Right renal pelvis (tissue), 4 donors: ENCODE results near the gene PCDHGA4. TPM values are rescaled to one million over a fixed set of nuclear protein-coding genes. Genes with fewer than 3 reads are reported as not detected.
"Not testable (repeated sequence)": the region's sequence is repeated elsewhere in the genome, so short reads cannot be mapped to it uniquely, and the experiment has no call there.

ENCODE experiments used
- DNase-seq, 4 donors: peaks; one replicate each; pipeline ENCODE4 v3.0.0-alpha.2; 2013; ENCODE audit warnings: low read depth in 4 of 4, low spot score in 3 of 4, missing footprints in 1 of 4
- polyA plus RNA-seq, 4 donors: library from polyadenylated mRNA; unstranded; fragments of 120-200 nt; gene quantifications; one replicate each; pipeline ENCODE4 v1.2.1, GENCODE V29; 2013; ENCODE audit not compliant: insufficient read length in 4 of 4

PCDHGA4 gene
- polyA plus RNA-seq, 4 donors, result 2.3 to 3.1 (median 2.5) TPM

- DNase-seq, result no peak
Observed at GRCh38 chr5:141382469-141383294, 27.9 kb downstream of the PCDHGA4 start, which contains the start of gene PCDHGA7. Gene PCDHGA7, plus strand, starts transcription at chr5:141382742. Its CDS starts 158 bp downstream, at chr5:141382900.

GRCh38 chr5:141383345-141383744 lies 28.5 kb downstream of the PCDHGA4 start:
- no peak for DNase-seq

GRCh38 chr5:141384471-141385267 lies 29.8 kb downstream of the PCDHGA4 start:
- no peak for DNase-seq

GRCh38 chr5:141387557-141388311 lies 32.9 kb downstream of the PCDHGA4 start, which contains the start of gene PCDHGB4:
Gene PCDHGB4, plus strand, starts transcription at chr5:141387698. Its CDS starts 187 bp downstream, at chr5:141387885.
- not testable (repeated sequence) for DNase-seq

GRCh38 chr5:141388661-141389060 lies 33.8 kb downstream of the PCDHGA4 start:
- DNase-seq, result no peak

- no peak for DNase-seq
Observed at GRCh38 chr5:141389153-141390042, 34.6 kb downstream of the PCDHGA4 start.

- no peak for DNase-seq
Observed at GRCh38 chr5:141392429-141393198, 37.8 kb downstream of the PCDHGA4 start, which contains the start of gene PCDHGA8. Gene PCDHGA8, plus strand, starts transcription at chr5:141392633. Its CDS starts 181 bp downstream, at chr5:141392814.

GRCh38 chr5:141393267-141393666 lies 38.4 kb downstream of the PCDHGA4 start:
- DNase-seq, result no peak

- not testable (repeated sequence) for DNase-seq
Observed at GRCh38 chr5:141394401-141395187, 39.8 kb downstream of the PCDHGA4 start.

- not testable (repeated sequence) for DNase-seq
Observed at GRCh38 chr5:141397756-141398551, 43.1 kb downstream of the PCDHGA4 start, which contains the start of gene PCDHGB5. Gene PCDHGB5, plus strand, starts transcription at chr5:141397947. Its CDS starts 181 bp downstream, at chr5:141398128.

GRCh38 chr5:141398608-141399007 lies 43.8 kb downstream of the PCDHGA4 start:
- DNase-seq, result no peak

- no peak for DNase-seq
Observed at GRCh38 chr5:141399555-141400258, 44.9 kb downstream of the PCDHGA4 start.

- DNase-seq, result no peak
Observed at GRCh38 chr5:141402553-141403243, 47.9 kb downstream of the PCDHGA4 start, which contains the start of gene PCDHGA9. Gene PCDHGA9, plus strand, starts transcription at chr5:141402778. Its CDS starts 175 bp downstream, at chr5:141402953.

GRCh38 chr5:141403387-141403786 lies 48.6 kb downstream of the PCDHGA4 start:
- no peak for DNase-seq
